WTC11 (cell line): Measurements from ENCODE around the gene GMPR2. TPM values are rescaled to one million over a fixed set of nuclear protein-coding genes. Genes with fewer than 3 reads are reported as not detected.
A peak's percentile ranks its signal among the peaks of the same experiment; 100 is the strongest.

Source experiments
- ATAC-seq: fragments of 200-7000 bp; cut with Tn5 transposase; 2 replicates; pipeline ENCODE4 v1.10.0; 2021; ENCODE audit warnings: mild to moderate bottlenecking, moderate library complexity
- CTCF ChIA-PET: fragments of 300-600 bp; sonication (Branson Sonifier 250); formaldehyde crosslinking; loops from one replicate; lab custom pipeline; 2021; ENCODE audit warnings: antibody characterized with exemption; lab: Charles Lee
- POLR2A ChIA-PET: fragments of 350-600 bp; sonication (Branson Sonifier 250); formaldehyde crosslinking; loops from one replicate; lab custom pipeline; 2021; ENCODE audit warnings: antibody characterized with exemption; lab: Charles Lee
- DNase-seq: peaks from one replicate; pipeline ENCODE4 v3.0.0; 2021; ENCODE audit warnings: low spot score
- H3K27ac Mint-ChIP-seq: 2 replicates; pipeline ENCODE4 v1.8.0; 2021; ENCODE audit warnings: mixed read lengths
- H3K27me3 Mint-ChIP-seq: 2 replicates; pipeline ENCODE4 v1.8.0; 2021; ENCODE audit warnings: low read depth, mild to moderate bottlenecking, moderate library complexity, mixed read lengths
- H3K36me3 Mint-ChIP-seq: 2 replicates; pipeline ENCODE4 v1.8.0; 2021; ENCODE audit warnings: mixed read lengths
- H3K4me1 Mint-ChIP-seq: 2 replicates; pipeline ENCODE4 v1.8.0; 2022; ENCODE audit warnings: mixed read lengths
- H3K4me3 Mint-ChIP-seq: 2 replicates; pipeline ENCODE4 v1.8.0; 2021; ENCODE audit warnings: mild to moderate bottlenecking, moderate library complexity, mixed read lengths
- H3K9me3 Mint-ChIP-seq: 2 replicates; pipeline ENCODE4 v1.8.0; 2021; ENCODE audit warnings: mixed read lengths
- ATF3 ChIP-seq: sonication (generic); formaldehyde crosslinking; conservative IDR thresholded peaks from 2 replicates; pipeline ENCODE4 v1.8.1; 2022; ENCODE audit warnings: mild to moderate bottlenecking, missing genetic modification reagents
- CREB1 ChIP-seq: sonication (generic); formaldehyde crosslinking; IDR thresholded peaks from 2 replicates; pipeline ENCODE4 v1.8.0; 2023; ENCODE audit warnings: mild to moderate bottlenecking, missing genetic modification reagents
- CTCF ChIP-seq: fragments of 200-600 bp; IDR thresholded peaks from 2 replicates; pipeline ENCODE4 v1.8.0; 2022; ENCODE audit warnings: antibody characterized with exemption
- E2F4 ChIP-seq: sonication (generic); formaldehyde crosslinking; IDR thresholded peaks from 2 replicates; pipeline ENCODE4 v1.8.1; 2022; ENCODE audit warnings: low read depth, mild to moderate bottlenecking, moderate library complexity, missing genetic modification reagents, borderline replicate concordance
- HMGXB4 ChIP-seq: sonication (generic); formaldehyde crosslinking; IDR thresholded peaks from 2 replicates; pipeline ENCODE4 v1.8.1; 2023; ENCODE audit warnings: mild to moderate bottlenecking, moderate library complexity, missing genetic modification reagents
- IRF1 ChIP-seq: sonication (generic); formaldehyde crosslinking; IDR thresholded peaks from 2 replicates; pipeline ENCODE4 v1.8.0; 2023; ENCODE audit warnings: missing genetic modification reagents
- IRF2 ChIP-seq: sonication (generic); formaldehyde crosslinking; IDR thresholded peaks from 2 replicates; pipeline ENCODE4 v1.8.0; 2022; ENCODE audit warnings: low read depth, missing genetic modification reagents, borderline replicate concordance
- MYBL2 ChIP-seq: sonication (generic); formaldehyde crosslinking; IDR thresholded peaks from 2 replicates; pipeline ENCODE4 v1.8.1; 2023; ENCODE audit warnings: mild to moderate bottlenecking, moderate library complexity, missing genetic modification reagents
- NFYB ChIP-seq: sonication (generic); formaldehyde crosslinking; conservative IDR thresholded peaks from 2 replicates; pipeline ENCODE4 v1.8.0; 2022; ENCODE audit warnings: low read depth, missing genetic modification reagents
- NR3C1 ChIP-seq: sonication (generic); formaldehyde crosslinking; conservative IDR thresholded peaks from 2 replicates; pipeline ENCODE4 v1.8.1; 2023; ENCODE audit warnings: low read depth, mild to moderate bottlenecking, missing genetic modification reagents
- STAT6 ChIP-seq: sonication (generic); formaldehyde crosslinking; conservative IDR thresholded peaks from 2 replicates; pipeline ENCODE4 v1.8.1; 2023; ENCODE audit warnings: mild to moderate bottlenecking, low read depth, missing genetic modification reagents, moderate library complexity
- ZNF121 ChIP-seq: sonication (generic); formaldehyde crosslinking; IDR thresholded peaks from 2 replicates; pipeline ENCODE4 v1.8.0; 2023; ENCODE audit warnings: missing genetic modification reagents
- ZNF532 ChIP-seq: fragments of 250-450 bp; sonication (Bioruptor Pico); IDR thresholded peaks from 2 replicates; pipeline ENCODE4 v1.9.0; 2021; ENCODE audit warnings: mild to moderate bottlenecking, borderline replicate concordance
- total RNA-seq: library from RNA; stranded (reverse); gene quantifications from 3 replicates; pipeline ENCODE4 v1.2.3, GENCODE V29; 2021

Gene GMPR2
- total RNA-seq, 1 experiment from 2014 or later: 82.3 TPM

GRCh38 chr14:24189059-24189375 is 43.7 kb upstream of the GMPR2 start:
- Mint-ChIP-seq H3K36me3 (peaks cover 31% of the 10 kb centered on the region), H3K9me3 (no peaks in the 10 kb centered on the region), H3K27ac (no peak overlapping the region; the same call in 1 of the 2 replicates), H3K4me1 (peaks cover 16% of the 10 kb centered on the region), H3K27me3 (no peaks in the 10 kb centered on the region), H3K4me3 (peak overlapping the region; percentile 89)
- ChIA-PET POLR2A (interaction anchor here (0.9 to 1.7 kb wide), 6 partner anchors 20 to 74 kb away, joined by 4 to 11 read pairs (median 7); partner anchors contain the start of genes CHMP4A, DCAF11, IRF9 and MDP1), CTCF (interaction anchor here (0.9 to 3.3 kb wide), 9 partner anchors 17 to 243 kb away, joined by 3 to 24 read pairs (median 4); partner anchors contain the start of genes CHMP4A, DCAF11, IRF9 and NRL)
- TF ChIP-seq ZNF532 (CRISPR knock-in tag) (no peak), IRF1 (CRISPR knock-in tag) (no peak), ATF3 (CRISPR knock-in tag) (no peak), CREB1 (CRISPR knock-in tag) (no peak), ZNF121 (CRISPR knock-in tag) (no peak), E2F4 (CRISPR knock-in tag) (no peak), MYBL2 (CRISPR knock-in tag) (no peak), CTCF (no peak), NR3C1 (CRISPR knock-in tag) (no peak), NFYB (CRISPR knock-in tag) (no peak), STAT6 (CRISPR knock-in tag) (no peak), HMGXB4 (CRISPR knock-in tag) (no peak), IRF2 (CRISPR knock-in tag) (no peak)
- ATAC-seq (no peak), DNase-seq (no peak)
